HG03520 (cell line): ENCODE results near the gene SPSB2.
A peak's percentile ranks its signal among the peaks of the same experiment; 100 is the strongest.
"Not testable (repeated sequence)": the region's sequence is repeated elsewhere in the genome, so short reads cannot be mapped to it uniquely, and the experiment has no call there.

ENCODE experiments used
- ATAC-seq: cut with Tn5 transposase; IDR thresholded peaks from one replicate; pipeline ENCODE4 v1.9.1; 2021; ENCODE audit warnings: mild to moderate bottlenecking, moderate library complexity; ENCODE audit not compliant: unreplicated experiment

SPSB2 gene

GRCh38 chr12:6872073-6873048 lies 742 bp downstream of the SPSB2 start:
- ATAC-seq = no peak

GRCh38 chr12:6871052-6871957 lies 1.8 kb downstream of the SPSB2 start:
- no peak for ATAC-seq

DNA sequence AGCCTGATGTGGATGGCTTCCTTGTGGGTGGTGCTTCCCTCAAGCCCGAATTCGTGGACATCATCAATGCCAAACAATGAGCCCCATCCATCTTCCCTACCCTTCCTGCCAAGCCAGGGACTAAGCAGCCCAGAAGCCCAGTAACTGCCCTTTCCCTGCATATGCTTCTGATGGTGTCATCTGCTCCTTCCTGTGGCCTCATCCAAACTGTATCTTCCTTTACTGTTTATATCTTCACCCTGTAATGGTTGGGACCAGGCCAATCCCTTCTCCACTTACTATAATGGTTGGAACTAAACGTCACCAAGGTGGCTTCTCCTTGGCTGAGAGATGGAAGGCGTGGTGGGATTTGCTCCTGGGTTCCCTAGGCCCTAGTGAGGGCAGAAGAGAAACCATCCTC lies 2.8 kb downstream of the SPSB2 start:
- ATAC-seq = not testable (repeated sequence)

GRCh38 chr12:6869049-6870021 lies 3.8 kb downstream of the SPSB2 start:
- no peak for ATAC-seq

DNA sequence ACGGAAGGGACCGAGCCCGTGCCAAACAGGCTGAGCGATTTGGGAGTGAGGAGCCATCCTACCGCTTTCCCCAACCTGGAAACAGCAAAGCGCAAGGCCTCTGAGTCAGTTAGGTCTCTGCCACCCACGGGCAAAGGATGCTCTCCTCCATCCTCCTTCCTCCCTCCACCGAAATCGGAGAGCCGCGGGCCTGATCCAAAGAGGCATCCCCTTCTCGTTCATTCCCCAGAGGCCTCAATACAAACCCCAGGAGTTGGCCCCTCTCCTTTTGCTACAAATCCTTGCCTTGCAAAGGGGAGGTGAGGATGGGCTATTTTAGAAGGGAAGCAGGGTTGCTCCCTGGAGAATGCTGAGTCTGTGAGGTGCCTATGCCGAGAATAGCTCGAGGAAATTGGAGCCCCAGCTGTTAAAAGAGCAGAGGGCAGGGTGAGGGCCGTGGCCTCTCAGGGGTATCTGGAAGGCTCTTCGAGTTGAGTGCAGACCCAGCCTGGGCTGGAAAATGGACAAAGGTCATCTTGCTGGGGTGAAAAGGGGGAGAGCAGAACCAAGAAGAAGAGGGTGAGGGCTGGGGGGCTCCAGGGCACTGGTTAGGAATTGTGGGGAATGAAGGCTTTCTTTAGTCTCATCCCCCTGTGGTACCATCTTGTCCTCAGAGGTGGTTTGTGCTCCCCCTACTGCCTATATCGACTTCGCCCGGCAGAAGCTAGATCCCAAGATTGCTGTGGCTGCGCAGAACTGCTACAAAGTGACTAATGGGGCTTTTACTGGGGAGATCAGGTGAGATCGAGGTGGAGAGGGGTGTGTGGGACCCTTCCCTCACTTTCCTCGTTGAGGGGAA lies 4.7 kb downstream of the SPSB2 start:
- no peak for ATAC-seq

DNA sequence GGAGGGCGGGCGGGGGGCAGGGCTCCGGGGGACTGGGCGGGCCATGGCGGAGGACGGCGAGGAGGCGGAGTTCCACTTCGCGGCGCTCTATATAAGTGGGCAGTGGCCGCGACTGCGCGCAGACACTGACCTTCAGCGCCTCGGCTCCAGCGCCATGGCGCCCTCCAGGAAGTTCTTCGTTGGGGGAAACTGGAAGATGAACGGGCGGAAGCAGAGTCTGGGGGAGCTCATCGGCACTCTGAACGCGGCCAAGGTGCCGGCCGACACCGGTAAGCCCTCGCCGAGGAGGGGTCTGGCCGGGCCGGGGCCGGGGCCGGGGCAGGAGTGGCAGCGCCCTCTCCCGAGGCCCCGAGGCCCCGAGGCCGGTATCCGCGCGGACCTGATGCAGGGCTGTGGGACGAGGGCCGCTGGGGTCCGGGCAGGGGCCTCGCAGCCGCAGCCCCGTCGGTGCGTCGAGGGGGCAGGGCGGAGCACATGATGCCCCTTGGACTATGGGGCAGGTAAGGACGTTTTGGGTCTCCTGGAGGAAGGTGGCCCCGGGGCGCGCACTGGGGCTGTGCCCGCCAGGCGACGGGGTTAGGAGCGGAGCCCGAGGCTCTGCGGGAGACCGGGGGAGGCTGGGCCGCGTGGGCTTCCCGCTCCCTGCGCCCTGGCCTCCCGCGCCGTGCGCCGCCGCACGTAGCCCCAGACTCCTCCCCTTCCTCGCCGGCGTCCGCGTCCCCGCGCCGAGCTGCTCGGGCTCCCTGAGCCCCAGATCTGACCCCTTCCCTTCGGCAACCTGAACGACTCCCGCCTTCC lies 5.5 kb downstream of the SPSB2 start, which contains the start of gene TPI1:
TSS of gene TPI1 (plus strand) at position 119 of the 798 bp plus-strand sequence. CDS start at position 155, 36 bp downstream.
- peak; percentile 54 for ATAC-seq

GRCh38 chr12:6866920-6867412 lies 6.1 kb downstream of the SPSB2 start:
- no peak for ATAC-seq

- ATAC-seq = no peak
Measured at GRCh38 chr12:6866163-6866919, 6.8 kb downstream of the SPSB2 start.

GRCh38 chr12:6865307-6865706 lies 7.8 kb downstream of the SPSB2 start:
- not testable (repeated sequence) for ATAC-seq

DNA sequence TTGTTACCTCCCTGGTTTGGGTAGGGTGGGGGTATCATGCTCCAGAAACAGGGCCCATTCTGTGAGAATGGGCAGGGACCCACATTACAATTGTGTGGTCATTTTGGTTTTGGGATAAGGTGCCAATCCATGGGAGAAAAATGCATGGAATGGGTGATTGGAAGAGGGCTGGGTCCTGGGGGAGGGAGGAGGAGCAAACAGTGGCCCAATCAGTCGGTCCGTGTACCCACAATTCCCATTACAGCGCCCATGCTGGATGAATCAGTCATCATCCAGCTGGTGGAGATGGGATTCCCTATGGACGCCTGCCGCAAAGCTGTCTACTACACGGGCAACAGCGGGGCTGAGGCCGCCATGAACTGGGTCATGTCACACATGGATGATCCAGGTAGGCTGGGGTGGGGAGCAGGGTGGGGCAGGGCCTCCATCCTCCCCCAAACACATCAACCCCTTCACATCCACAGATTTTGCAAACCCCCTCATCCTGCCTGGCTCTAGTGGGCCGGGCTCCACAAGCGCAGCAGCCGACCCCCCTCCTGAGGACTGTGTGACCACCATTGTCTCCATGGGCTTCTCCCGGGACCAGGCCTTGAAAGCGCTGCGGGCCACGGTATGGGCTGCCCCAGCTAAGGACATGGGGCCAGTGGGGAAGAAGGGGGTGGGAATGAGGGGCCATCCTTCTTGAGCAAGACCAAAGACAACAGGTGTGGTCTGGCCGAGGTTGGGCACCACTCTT lies 9.3 kb downstream of the SPSB2 start:
- no peak for ATAC-seq

- ATAC-seq = no peak
Measured at GRCh38 chr12:6863033-6863432, 10.1 kb downstream of the SPSB2 start.

- ATAC-seq = no peak
Measured at GRCh38 chr12:6861391-6861790, 11.7 kb downstream of the SPSB2 start.

GRCh38 chr12:6860942-6861341 lies 12.2 kb downstream of the SPSB2 start:
- ATAC-seq = no peak

DNA sequence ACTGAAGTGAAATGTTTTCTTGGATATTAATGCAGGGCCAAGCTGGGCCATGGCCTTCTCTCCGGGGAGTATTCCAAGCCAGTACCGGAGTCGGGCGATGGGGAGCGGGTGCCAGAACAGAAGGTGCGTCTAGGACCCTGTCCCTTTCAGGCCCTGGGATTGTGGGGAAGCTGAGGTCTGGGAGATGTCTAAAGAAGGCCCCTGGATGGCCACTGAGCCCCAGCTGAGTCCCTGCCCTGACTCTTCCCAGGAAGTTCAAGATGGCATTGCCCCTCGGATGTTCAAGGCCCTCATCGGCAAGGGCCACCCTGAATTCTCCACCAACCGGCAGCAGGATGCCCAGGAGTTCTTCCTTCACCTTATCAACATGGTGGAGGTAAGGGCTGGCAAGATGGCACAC lies 13.0 kb downstream of the SPSB2 start:
- no peak for ATAC-seq

DNA sequence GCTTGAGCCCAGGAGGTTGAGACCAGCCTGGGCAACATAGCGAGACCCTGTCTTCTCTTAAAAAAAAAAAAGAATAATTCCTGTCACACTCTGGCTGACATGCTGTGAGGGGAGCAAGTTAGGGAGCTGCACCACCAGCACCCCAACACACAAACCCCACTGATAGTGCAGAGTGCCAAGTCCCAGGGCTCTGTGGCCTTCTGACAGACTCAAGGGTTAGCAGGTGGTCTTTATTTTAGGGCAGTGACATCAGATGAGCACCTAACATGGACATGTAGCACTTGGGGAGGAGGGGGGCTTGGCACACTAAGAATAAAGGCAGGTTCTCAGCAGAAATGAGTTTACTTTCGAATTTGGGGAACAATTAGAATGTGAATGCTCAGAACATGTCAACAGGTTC lies 14.3 kb downstream of the SPSB2 start:
- no peak for ATAC-seq

- ATAC-seq = no peak
Measured at GRCh38 chr12:6855322-6855721, 17.8 kb downstream of the SPSB2 start.

DNA sequence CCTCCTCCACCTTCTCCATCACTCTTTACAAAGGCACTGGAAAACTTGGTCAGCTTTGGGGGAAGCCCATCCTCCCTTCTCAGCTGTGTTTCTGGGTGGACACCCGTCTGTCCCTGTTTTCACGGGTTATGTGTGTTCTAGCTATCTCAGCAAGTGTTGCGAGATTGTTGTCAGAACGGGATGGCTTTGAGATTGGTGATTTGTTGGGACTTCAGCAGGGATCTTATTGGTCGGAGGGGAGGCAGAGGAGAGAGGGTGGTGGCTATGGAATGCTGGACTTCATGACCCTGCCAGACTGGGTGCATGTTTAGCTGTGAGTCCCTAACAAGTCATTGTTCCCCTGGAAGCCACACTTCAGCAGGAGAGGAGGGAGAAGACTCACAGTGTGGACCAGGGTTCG lies 19.1 kb downstream of the SPSB2 start:
- ATAC-seq = no peak
